Measurements from ENCODE around the gene MDGA2.
"Not testable (repeated sequence)": the region's sequence is repeated elsewhere in the genome, so short reads cannot be mapped to it uniquely, and the experiment has no call there.

The MDGA2 gene

DNA sequence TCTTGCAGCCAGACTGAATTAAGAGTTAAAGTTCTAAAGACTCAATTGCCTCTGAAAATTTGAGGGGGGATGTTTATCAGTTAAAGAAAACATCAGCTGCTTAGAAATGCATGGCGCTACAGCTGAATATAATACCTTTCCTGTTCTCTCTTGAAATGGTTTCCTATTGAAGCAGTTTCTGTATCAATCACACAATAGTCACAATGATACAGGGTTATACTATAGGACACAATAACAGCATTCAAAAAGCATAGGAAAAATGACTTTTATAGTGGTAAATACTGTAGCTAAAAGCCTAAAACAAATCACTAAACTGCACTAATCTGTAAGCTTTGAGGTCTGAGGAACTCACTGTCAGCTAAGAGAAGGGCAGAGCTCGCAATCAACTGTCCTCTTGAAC lies 15.2 kb downstream of the MDGA2 start:
- no peak overlapping the region for H3K27ac ChIP-seq
- TF ChIP-seq, protein P1, sequence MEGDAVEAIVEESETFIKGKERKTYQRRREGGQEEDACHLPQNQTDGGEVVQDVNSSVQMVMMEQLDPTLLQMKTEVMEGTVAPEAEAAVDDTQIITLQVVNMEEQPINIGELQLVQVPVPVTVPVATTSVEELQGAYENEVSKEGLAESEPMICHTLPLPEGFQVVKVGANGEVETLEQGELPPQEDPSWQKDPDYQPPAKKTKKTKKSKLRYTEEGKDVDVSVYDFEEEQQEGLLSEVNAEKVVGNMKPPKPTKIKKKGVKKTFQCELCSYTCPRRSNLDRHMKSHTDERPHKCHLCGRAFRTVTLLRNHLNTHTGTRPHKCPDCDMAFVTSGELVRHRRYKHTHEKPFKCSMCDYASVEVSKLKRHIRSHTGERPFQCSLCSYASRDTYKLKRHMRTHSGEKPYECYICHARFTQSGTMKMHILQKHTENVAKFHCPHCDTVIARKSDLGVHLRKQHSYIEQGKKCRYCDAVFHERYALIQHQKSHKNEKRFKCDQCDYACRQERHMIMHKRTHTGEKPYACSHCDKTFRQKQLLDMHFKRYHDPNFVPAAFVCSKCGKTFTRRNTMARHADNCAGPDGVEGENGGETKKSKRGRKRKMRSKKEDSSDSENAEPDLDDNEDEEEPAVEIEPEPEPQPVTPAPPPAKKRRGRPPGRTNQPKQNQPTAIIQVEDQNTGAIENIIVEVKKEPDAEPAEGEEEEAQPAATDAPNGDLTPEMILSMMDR (conservative IDR thresholded peaks at IDR 0.05): no peak

DNA sequence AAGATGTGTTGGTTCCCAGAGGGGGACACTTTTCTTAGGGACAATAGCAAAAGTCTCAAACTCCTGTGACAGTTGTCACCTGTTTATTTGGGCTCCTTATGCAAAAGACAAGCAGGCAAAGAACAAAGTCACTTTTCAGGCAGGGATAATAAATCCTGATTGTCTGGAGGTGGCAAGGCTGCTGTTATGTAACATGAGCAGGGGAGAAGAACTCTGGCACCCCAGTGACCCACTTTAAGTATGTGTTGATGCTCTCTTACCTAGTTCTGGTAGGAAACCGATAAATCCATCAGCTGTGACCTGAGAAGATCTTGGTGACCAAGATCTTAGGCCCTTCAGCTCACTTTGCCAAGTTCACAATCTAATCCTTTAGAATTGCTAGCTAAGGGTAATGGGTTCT lies 17.4 kb downstream of the MDGA2 start:
- TF ChIP-seq, protein P1 (conservative IDR thresholded peaks at IDR 0.05): no peak
- H3K27ac ChIP-seq: no peak overlapping the region

DNA sequence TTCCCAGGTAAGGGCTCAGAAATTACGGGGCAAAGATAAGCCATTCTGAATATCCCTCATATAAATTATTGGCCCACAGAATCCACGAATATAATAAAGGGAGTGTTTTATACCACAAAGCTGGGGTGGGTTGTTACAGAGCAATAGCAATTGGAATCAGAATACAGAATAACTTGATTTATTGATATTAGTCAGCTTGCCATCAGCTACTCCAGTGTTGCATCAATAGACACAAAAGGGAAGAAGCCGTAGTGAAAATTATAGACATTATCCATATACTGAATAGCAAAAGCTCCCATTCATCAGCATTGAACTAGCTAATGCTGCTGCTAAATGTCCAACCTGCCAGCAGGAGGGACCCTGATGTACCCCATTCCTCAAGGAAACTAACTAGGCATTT lies 18.3 kb downstream of the MDGA2 start:
- H3K27ac ChIP-seq: no peak overlapping the region
- TF ChIP-seq, protein P1 (conservative IDR thresholded peaks at IDR 0.05): no peak

DNA sequence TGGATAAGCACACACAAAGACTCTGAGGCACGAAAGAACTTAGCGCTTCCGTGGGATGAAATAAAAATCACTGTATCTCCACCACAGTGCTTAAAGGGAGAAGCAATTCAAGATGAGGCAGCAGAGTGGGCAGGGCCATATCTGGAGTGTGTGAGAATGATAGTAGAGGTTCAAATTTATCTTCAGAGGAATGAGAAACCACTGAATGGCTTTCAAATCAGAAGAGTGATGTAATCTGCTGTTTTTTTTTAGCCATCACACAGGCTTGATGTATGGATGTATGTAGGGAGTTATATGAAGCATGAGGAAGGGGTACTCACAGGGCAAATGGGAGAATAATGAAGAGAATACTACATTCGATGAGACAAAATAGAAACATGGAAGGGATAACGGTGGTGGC lies 24.1 kb downstream of the MDGA2 start:
- TF ChIP-seq, protein P1 (conservative IDR thresholded peaks at IDR 0.05): no peak

DNA sequence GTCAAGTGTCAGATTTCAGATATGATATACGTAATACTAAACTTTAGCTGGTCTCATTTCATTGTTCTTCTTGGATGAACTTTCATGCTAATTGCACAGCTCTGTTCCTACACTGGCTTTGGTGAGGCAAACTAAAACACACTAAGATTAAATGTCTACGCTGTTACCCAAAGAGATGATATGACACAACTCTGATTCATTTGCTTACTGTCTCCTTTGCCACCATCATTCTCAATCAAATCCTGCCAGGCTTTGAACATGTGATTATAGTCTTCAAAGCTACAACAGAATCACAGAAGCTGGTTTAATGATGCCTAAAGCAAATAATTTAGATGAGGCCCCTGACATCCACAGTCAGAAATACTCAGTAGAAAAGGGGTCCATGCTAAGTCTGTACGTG lies 37.7 kb downstream of the MDGA2 start:
- TF ChIP-seq, protein P1 (conservative IDR thresholded peaks at IDR 0.05): no peak
- no peak overlapping the region for H3K27ac ChIP-seq

More for the DNA sequence above, 24.1 kb downstream of the MDGA2 start:
- H3K27ac ChIP-seq: no peak overlapping the region

DNA sequence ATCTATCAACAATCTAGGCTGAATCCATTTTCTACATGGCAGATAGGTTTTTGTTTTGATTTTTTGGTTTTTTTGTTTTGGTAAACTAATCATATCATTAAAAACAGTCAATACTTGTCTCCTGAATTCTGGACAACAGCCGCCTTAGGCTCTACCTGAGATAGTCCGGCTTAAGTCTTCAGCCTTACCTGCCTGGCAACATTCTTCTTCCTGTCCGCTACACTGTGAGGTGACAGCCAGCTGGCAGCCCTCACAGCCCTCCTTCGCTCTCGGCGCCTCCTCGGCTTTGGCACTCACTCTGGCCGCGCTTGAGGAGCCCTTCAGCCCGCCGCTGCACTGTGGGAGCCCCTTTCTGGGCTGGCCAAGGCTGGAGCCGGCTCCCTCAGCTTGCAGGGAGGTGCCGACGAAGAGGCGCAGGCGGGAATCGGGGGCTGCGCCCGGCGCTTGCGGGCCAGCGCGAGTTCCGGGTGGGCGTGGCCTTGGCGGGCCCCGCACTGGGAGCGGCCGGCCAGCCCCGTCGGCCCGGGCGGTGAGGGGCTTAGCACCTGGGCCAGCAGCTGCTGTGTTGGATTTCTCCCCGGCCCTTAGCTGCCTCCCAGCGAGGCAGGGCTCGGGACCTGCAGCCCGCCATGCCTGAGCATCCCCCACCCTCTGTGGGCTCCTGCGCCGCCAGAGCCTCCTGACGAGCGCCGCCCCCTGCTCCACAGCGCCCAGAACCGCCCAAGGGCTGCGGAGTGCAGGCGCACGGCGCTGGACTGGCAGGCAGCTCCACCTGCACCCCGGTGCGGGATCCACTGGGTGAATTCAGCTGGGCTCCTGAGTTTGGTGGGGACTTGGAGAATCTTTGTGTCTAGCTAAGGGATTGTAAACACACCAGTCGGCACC lies 49.0 kb downstream of the MDGA2 start:
- TF ChIP-seq, protein P1 (conservative IDR thresholded peaks at IDR 0.05): no peak
- no peak overlapping the region for H3K27ac ChIP-seq

DNA sequence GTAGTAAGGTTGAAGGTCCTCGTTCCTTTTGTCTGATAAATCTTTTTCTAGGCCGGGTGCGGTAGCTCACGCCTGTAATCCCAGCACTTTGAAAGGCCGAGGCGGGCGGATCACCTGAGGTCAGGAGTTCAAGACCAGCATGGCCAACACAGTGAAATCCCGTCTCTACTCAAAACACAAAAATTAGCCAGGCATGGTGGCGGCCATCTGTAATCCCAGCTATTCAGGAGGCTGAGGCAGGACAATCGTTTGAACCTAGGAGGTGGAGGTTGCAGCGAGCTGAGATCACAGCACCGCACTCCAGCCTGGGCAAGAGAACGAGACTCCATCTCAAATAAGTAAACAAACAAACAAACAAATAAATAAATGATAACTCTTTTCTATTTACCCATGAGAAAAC lies 51.3 kb downstream of the MDGA2 start:
- not testable (repeated sequence) for H3K27ac ChIP-seq

DNA sequence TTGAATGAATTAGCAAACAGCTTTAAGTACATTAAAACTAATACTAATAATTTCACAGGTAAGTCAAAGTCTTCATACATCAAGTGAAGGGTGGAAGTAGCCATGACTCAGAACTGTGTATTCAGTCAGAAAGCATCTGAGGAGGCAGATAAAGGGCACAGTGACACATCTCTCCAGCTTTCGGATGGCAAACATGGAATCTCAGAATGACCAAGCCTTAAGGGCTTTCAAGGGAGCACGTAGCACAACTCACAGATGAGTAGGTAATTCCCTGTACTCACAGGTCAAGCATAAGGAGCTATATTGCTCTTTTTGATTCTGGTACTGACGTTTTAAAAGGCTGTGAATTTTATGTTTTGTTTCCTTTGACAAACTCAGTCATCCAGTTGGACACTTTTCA lies 56.0 kb downstream of the MDGA2 start:
- TF ChIP-seq, protein P1 (conservative IDR thresholded peaks at IDR 0.05): no peak
- no peak overlapping the region for H3K27ac ChIP-seq

Data from VCaP (cell line).